GM18507 (cell line): ENCODE data around the gene MORC3.
"Not testable (repeated sequence)": the region's sequence is repeated elsewhere in the genome, so short reads cannot be mapped to it uniquely, and the experiment has no call there.

Source experiments
- DNase-seq: peaks from one replicate; pipeline ENCODE4 v3.0.0; 2011; ENCODE audit warnings: low read depth; ENCODE audit not compliant: insufficient read length; ENCODE audit errors: extremely low spot score
- FAIRE-seq: peaks from 2 replicates; lab custom pipeline; 2011; peaks lifted over from hg19 to GRCh38; lab: Jason Lieb, UNC

MORC3 gene

DNA sequence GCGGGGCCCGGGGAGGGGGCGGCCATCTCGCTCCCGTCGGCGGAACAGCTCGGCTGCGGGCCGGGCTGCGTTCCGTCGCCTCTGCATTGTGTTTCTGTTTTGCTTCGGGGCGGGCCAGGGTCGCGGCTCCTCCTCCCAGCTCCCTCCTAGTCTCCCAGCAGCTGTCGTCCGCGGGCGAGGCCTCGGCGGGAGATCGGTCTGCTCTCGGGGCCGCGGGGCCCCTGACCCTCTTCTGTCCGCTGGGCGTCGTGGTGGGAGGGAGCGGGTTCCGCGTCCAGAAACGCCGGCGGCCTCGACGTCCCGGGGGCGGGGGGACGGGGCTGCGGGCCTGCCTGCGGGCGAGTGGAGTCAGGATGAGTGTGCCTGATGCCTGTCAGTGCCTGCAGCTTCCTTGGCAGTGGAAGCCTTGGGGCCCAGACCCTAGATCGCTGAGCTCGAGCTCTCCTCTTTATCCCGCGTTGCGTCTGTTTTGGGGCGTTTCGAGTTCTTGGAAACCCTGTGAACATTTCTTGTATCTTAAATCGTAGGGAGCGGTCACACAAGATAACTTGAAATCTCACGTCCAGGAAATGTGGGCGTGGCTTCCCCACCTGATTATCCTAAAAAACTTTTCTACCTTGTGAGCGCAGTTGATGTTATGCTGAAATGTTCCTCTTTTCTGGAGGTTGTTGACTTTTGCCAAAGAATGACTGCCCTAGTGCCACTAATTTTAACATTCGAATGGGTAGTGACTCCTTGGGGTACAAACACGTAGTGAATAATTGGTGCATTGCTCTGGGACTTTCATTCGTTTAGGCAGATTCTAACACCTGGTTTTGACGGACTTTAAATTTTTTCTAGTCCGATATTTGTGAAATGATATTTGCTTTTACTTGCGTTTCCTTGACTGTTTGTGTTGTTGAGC is 676 bp downstream of the MORC3 start:
- peak; percentile 29 for DNase-seq
- peak; percentile 69 for FAIRE-seq

DNA sequence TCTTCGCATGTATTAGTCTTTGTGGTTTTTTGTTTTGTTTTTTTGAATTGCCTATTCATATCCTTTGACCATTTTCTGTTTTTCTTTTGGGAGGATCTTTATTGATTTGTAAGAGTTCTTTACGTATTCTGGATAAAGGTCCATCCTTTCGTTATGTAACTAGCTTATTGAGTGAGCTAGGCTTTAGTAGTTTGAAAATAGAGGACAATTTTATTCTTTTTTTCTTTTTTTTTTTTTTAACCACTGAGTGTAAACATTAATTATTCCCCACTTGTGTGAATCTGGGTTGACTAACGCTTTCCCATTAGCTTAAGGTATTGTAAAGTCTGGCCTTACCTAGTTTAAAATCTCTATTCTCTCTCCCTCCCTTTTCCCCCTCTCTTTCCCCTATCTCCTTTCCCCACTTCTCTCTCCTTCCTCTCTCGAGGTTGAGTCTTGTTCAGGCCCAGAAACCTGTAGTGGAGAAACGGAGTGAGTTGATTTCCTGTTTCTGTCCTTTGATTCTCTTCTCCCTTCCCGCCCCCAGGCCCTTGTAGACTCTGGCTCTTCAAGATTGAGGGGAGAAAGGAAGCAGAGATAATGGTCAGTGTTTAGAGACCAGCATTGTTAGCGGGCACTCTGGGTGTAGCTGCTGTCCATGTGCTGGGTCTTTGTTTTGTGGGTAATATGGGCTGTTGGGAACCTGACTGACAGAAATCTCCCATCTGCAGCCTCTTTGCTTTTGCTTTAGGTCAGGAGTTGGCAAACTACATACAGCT is 1.5 kb downstream of the MORC3 start:
- FAIRE-seq (peak; percentile 60), DNase-seq (no peak)

DNA sequence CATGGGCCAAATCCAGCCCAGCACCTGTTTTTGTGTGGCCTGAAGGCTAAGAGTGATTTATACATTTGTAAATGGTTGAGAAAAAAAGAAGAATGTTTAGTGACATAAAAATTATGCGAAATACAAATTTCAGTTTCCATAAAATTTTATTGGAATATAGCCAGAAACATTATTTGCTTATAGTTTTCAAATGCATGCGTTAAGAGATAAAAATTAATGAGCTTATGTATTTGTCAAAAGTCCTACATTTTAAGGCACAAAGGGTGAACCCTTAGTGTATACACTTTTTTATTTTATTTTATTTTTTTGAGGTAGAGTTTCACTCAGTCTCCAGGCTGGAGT is 2.1 kb downstream of the MORC3 start:
- DNase-seq (no peak), FAIRE-seq (no peak)

DNA sequence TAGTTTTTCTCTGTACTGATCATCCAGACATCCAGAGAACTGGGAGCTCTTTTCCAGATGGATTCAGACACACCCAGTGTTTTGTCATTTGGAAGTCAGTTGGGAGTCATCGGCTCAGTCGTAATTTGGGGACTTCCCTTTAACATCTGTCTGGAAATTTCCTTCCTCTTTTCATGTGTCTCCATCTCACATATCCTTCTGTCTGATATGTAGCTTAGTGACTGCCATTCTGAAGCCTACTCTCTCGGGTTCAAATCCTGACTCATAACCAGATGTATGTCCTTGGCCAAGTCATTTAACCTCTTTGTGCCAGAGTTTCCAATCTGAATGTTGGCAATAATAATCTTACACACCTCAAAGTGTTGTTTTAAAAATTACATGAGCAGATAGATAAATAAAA is 3.0 kb downstream of the MORC3 start:
- FAIRE-seq, result peak; percentile 68
- DNase-seq, result no peak

DNA sequence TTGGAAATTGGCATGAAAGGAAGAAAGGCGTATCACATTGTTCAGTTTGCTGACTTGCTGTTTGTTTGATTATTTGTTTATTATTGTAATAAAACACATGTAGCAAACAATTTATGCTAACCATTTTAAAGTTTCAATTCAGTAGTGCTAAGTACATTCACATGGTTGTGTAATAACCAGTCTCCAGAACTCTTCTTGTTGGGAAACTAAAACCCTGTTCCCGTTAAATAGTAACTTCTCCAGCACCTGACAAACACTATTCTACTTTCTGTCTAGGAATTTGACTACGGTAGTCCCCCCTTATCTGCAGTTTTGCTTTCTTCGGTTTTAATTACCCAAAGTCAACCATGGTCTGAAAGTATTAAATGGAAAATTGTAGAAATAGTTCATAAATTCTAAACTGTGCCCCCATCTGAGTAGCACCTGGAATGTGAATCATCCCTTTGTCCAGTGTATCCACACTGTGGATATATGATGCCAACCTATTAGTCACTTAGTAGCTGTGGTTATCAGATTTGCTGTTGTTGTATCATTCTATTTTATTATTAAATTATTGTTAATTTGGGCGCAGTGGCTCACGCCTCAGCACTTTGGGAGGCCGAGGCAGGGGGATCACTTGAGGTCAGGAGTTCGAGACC is 5.5 kb downstream of the MORC3 start:
- no peak for FAIRE-seq
- no peak for DNase-seq

DNA sequence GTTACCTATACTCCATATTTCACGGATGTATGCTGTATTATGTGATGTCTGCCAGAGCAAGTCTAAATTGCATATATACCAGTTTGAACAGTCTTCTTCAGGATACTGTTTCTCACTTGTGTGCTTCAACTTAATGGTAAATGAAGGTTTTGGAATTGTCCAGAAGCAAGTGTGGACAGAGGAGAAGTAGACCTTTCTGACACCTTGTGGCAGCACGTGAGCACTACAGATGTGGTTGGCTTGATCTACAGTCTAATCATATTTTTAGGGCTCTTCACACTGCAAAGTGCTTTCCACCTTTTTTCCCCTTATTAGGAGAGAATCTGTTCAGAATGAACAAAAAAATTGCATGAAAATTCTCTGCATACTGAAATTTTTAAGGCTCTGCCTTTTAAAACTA is 10.9 kb downstream of the MORC3 start:
- DNase-seq (no peak), FAIRE-seq (peak; percentile 69)

DNA sequence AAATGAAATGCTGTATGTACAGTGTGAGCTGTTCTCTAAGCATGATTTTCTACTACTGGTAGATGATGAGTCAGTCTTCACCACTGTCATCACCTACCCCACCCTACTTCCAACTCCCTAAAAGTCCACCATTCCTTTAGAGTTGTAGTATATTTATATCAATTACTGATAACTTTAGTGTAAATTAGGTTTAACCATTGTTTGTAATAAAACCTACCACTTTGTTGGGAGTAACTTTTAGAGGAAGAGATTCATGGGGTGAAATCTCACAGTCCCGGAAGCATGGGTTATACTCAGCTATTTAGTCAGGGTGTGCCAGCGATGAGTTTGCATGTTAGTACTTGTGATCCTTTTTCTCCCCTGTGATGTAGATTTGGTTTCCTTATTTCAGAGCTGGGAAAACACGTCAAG is 17.1 kb downstream of the MORC3 start:
- no peak for DNase-seq
- no peak for FAIRE-seq

DNA sequence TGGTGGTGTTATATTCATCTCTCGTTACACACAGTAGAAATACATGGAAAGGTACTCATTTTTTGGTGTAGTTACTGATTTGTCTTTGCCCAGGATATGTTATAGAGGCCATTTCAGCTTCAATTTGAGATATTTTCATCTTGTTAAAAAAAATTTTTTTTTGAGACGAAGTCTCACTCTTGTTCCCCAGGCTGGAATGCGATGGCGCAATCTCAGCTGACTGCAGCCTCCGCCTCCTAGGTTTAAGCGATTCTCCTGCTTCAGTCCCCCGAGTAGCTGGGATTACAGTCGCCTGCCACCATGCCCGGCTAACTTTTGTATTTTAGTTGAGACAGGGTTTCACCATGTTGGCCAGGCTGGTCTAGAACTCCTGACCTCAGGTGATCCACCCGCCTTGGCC is 19.0 kb downstream of the MORC3 start:
- DNase-seq (no peak), FAIRE-seq (no peak)

DNA sequence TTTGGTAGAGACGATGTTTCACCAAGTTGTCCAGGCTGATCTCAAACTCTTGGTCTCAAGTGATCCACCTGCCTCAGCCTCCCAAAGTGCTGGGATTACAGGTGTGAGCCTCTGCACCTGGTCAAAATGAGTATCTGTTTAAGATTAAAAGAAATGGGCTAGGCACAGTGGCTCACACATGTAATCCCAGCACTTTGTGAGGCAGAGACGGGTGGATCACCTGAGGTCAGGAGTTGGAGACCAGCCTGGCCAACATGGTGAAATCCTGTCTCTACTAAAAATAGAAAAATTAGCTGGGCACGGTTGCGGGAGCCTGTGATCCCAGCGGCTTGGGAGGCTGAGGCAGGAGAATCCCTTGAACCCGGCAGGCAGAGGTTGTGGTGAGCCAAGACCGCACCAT is 22.6 kb downstream of the MORC3 start:
- not testable (repeated sequence) for FAIRE-seq, DNase-seq

DNA sequence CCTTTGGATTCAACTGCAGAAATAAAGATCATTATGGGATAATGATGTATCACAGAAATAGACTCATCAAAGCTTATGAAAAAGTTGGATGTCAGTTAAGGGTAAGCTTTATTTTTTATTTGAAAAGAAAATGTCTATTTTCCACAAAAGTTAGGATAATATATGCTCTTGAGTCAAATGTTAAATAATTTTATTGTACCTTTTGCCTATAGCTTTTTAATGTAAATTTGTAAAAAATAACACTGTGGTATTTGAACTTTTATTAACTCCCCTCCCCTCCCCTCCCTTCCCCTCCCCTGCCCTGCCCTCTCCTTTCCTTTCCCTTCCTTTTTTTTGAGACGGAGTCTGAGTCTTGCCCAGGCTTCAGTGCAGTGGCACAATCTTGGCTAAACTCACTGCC is 24.9 kb downstream of the MORC3 start:
- no peak for FAIRE-seq
- DNase-seq, result no peak

DNA sequence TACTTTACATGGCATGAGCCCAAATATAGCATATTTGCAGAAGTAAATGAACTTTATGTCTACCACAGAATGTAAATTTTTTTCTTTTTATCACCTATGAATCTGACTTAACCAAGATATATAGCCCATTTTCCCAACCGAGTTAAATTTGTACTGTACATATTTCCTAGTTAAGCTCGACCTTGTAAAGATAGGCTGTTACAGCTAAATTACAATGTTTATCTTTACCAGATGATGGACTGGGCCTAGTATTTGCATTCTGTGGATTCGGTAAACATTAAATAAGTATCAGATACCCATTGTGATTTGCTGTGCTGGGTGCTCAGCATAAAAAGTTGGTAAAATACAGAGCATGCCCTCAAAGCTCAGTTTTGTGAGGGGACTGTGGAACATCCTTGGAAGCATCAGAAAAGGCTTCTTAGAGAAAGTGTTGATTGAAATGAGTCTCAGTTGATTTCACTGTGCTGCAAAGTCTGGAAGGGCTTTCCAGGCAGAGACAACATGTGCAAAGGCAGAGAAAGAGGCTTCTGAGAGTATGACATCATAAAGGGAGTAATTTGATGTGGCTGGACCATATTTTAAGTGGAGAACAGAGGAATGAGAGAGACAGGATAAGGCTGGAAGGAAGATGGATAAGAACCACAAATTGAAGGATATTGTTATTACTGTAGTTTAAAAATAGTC is 27.4 kb downstream of the MORC3 start:
- no peak for DNase-seq
- no peak for FAIRE-seq

DNA sequence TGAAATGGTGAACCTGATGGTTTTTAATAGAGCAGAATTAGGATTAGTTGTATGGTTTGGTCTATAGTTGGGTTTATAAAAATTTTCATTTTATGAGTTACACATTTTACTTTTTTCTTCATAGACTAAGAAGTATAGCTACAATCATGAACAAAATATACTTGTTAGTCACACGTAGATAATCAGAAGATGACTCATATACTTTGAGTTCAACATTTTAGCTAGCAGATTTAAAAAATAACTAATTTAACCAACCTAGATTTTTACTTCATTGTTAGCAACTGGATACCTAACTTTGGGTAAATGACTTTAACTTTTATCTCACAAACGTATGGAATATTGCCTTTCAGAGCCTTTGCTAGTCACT is 27.9 kb downstream of the MORC3 start:
- no peak for FAIRE-seq
- no peak for DNase-seq

DNA sequence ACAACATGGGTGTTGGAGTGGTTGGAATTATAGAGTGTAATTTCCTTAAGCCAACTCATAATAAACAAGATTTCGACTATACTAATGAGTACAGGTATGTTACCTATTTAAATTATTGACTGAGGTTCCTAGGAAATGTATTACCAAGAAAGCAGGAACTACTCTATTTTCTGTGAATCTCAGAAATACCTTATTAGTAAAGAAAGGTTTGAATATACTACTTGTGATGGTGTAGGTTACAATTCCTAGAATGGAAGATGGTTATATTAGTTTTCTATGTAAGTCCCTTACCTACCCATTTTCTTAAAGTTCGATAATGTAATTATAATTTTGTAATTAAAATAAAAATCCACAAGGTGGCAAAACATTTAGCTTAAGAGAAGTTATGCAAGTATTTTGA is 29.3 kb downstream of the MORC3 start:
- DNase-seq, result no peak
- FAIRE-seq, result no peak

DNA sequence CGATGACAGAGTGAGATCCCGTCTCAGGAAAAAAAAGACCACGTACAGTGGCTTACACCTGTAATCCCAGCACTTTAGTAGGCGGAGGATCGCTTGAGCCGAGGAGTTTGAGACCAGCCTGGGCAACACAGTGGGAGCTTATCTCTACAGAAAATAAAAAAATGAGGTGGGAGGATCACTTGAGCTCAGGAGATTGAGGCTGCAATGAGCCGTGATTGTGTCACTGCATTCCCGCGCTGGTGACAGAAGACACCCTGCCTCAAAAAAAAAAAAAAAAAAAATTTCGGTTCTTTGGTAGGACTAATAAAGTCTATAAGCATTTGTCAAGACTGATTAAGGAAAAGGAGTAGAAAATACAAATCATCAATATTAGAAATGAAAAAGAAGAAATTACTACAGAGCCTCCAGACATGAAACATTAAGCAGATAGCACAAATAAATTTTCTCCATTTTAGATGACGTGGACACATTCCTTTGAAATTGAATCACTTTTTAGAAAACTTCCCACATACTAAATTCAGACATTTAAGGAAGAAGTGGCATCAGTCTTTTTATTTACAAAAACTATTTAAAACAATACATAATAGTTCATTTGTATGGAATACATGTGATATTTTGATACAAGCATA is 30.4 kb downstream of the MORC3 start:
- DNase-seq (no peak), FAIRE-seq (no peak)

DNA sequence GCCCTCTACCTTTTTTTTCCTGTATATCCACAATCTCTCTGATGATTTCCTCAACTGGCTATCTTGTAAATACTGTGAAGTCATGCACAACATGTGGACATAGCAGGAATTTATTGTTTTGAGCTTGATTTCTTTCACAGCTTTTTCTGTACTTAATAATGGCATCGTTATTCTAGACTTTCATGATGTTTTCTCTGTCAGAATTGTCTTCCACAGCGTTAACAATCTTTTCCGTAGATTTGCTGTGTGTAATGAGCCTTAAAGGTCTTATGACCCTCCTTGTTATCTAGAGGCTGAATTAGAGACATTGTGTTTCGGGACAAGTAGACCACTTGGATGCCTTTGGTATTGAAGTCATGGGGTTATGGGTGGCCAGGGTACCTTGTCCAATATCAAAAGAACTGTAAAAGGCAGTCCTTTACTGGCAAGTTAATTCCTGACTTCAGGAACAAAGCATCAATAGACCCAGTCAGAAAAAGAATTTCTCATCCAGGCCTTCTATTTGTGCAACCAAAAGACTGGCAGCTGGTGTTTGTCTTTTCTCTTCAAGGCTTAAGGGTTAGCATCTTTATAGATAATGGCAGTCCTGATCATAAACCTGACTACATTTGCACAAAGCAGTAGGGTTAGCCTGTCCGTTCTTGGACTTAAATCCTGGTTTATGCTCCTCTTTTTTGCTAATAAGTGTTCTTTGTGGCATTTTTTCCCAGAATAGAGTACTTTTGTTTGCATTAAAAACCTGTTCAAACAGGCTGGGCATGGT is 35.1 kb downstream of the MORC3 start:
- FAIRE-seq (no peak), DNase-seq (no peak)

DNA sequence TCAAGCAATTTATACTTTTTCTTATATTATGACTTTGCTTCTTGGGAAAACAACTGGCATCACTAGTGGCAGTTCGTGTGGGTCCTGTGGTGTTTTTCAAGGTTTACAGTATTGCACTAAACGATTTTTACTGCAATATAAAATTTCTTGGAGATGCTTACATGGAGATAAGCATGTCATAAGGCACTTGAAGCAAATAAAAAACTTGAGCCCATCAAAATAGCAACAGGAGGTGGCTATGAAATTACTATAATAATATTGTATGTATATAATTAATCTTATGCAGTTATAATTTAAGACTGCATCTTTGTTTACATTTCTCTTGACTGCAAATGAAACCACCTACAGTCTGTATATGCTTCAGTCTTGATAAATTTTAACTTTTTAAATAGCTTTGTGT is 35.9 kb downstream of the MORC3 start:
- FAIRE-seq (no peak), DNase-seq (no peak)

DNA sequence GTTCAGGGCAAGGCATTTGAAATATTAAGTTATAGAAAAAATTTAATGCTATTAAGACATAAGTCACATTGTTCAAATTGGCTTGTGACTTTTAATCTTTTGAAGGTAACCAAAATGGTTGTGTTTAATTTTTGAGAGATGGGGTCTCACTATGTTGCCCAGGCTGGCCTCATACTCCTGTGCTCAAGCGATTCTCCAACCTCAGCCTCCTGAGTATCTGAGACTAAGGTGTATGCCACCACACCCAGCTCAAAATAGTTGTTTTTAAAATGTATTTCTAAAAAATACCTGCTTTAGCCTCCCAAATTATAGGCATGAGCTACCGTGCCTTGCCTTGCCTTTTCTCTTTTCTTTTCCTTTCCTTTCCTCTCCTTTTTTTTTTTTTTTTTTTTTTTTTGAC is 39.2 kb downstream of the MORC3 start:
- DNase-seq, result no peak
- no peak for FAIRE-seq

DNA sequence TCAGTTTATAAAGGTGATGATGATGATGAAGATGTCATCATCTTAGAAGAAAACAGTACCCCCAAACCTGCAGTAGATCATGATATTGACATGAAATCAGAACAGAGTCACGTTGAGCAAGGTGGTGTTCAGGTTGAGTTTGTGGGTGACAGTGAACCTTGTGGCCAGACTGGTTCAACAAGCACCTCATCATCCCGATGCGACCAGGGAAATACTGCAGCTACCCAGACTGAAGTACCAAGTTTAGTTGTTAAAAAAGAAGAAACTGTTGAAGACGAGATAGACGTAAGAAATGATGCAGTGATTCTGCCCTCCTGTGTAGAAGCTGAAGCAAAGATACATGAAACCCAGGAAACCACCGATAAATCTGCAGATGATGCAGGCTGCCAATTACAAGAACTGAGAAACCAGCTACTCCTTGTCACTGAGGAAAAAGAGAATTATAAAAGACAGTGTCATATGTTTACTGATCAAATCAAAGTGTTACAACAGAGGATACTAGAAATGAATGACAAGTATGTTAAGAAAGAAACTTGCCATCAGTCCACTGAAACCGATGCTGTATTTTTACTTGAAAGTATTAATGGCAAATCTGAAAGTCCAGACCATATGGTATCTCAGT is 49.2 kb downstream of the MORC3 start:
- FAIRE-seq (peak; percentile 41), DNase-seq (no peak)

DNA sequence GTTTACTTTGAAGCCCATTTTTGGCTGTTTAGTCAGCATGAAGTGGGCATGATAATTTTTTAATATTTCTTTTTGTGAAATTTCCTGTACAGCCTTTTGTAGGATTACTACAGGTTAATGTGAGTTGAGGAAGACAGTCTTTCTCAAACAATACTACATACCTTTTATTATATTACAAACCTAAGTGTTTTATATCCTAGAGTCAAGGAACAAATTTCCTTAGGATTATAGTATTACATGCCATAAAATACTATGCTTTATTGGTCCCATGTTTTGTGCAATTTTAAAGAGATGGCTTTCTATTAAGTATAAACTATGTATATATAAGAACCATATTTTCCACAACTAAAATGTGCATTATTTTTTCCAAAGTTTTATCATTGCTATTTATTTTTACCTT is 56.0 kb downstream of the MORC3 start:
- FAIRE-seq (no peak), DNase-seq (no peak)
